ENCODE results near the gene TMEM270.
"Not testable (repeated sequence)": the region's sequence is repeated elsewhere in the genome, so short reads cannot be mapped to it uniquely, and the experiment has no call there.

TMEM270 gene

GRCh38 chr7:73864981-73865711, 4.2 kb downstream of the TMEM270 start:
- no peak for DNase-seq

DNA sequence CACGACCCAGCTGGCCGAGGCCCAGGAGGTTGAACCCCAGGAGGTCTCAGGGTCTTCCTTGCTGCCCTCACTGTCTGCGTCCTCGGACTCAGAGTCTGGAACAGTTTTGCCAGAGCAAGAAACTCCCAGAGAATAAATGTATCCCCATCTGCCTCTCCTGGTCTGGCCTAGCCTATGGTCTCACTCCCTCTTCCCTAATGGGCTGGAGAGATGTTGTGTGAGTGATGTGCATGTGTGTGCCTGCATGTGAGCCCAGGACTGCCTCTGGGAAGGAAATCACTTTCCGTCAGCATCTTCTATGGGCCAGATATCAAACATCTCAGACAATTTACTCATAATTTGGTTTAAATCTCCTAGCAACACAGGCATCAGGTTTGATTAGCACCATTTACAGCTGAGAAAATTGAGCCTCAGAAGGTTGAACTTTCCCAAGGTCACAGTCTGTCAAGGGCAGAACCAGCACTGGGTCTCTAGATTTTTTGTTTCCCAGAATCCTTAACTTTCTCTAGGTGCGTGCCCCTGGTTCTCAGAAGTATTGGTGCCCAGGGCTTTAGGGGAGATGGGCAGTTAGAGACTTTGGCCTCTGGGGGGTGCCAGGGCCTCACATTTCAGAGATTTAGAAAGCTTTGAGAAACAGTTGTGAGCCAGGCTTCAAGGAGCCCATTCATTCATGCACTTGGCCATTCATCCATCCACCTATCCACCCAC, 4.9 kb downstream of the TMEM270 start:
- DNase-seq: no peak

DNA sequence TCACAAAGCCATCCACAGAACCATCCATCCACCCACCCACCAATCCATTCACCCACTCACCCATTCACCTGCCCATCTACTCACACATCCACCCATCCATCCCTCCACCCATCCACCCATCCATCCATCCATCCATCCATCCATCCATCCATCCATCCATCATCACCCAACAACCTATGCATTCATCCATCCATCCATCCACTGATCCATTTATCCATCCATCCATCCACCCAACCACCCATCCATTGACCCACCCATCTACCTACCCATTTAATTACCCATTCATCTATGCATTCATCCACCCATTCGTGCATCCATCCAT, 5.4 kb downstream of the TMEM270 start:
- no peak for DNase-seq

DNA sequence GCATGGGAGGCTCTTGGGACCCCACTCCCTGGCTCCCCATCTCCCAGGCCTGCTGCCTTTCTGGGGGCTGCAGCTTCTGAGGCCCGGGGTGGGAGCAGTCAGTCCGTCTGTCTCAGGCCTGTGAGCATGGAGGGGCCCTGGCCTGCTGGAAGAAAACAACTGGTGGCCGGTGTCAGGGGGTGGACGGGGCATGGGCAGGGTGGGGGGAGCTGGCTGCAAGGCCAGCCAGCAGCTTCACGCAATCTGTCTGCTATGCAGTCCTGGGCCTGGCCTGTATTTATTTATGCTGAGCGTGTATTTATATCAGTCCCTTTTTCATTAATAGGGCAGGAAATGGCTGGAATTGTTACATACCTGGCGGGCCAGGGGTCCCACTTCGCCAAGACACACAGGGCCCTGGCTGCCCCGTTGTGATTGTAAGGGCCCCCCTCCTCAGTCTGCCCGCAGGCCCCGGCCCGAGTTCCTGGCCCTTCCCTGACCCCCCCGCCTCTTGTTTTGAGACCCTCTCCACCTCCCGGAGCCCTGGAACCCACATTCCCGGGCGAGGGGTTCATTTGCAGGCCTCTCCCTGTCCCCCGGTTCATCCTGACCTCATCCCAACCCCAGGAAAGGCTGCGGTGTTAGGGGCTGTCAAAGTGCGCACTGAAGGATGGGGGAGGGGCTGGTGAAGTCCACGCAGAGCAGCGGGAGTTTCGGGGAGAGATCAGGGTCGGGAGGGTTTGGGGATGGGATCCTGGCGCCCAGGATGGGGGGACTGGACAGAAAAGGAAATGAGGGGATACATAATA, 8.2 kb downstream of the TMEM270 start:
- no peak for DNase-seq

DNA sequence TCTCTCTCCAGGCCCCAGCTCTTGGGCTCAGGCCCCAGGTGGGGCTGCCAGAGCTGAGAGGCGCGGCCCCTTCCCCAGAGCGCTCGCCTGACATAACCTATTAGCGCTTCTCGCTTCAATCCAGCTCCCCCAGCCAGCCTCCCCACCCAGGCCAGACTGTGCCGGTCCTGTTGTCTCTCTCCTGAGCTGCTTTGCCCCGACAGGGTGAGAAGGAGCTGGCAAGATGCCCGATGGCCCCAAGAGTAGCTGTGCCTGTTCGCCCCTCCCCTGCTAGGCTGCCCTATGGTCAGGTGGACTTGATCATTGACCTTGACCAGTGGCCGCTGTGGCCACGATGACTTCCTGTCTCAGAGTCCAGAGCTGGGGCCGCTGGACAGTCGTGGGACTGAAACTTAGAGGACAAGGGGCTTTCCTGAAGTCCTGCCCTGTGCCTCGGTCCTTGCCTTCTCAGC, 9.1 kb downstream of the TMEM270 start:
- no peak for DNase-seq

DNA sequence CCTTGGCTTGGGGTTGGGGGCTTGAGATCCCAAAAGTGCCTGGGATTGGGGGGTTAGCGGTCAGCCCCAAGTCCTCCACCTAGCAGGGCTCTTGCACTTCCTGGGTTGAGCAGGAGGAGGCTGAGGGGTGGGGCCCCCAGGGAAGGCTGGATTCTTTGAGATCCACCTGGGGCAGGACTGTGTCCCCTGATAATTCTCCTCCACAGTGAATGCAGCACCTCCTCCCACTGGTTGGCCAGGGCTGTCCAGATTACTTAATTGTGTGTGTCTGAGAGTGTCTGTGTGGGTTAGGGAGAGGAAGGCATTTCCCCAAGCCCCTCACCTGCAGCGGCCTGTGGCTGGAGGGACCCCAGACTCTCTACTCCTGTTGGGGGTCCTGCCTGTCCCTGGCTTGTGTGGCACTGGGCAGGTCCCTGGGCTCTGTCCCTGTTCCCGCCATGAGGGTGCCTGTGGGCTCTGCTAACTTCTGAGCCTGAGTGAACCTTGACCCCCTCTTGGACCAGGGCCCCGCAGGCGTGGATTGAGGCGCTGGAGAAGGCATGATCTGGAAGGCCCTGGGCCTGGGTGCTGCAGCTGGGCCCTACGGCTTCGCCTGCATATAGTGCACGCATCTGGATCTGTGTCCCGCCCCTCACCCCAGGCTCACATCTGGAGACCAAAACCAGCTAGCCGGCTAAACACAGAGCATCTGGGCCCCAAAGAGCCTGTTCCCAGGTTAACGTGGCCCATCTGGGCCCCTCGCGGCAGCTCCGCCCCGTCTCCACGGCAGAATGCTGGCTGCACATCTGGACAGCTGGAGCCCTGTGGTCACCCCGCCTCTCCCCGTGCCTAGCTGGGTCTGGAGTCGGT, 10.4 kb downstream of the TMEM270 start:
- no peak for DNase-seq

DNA sequence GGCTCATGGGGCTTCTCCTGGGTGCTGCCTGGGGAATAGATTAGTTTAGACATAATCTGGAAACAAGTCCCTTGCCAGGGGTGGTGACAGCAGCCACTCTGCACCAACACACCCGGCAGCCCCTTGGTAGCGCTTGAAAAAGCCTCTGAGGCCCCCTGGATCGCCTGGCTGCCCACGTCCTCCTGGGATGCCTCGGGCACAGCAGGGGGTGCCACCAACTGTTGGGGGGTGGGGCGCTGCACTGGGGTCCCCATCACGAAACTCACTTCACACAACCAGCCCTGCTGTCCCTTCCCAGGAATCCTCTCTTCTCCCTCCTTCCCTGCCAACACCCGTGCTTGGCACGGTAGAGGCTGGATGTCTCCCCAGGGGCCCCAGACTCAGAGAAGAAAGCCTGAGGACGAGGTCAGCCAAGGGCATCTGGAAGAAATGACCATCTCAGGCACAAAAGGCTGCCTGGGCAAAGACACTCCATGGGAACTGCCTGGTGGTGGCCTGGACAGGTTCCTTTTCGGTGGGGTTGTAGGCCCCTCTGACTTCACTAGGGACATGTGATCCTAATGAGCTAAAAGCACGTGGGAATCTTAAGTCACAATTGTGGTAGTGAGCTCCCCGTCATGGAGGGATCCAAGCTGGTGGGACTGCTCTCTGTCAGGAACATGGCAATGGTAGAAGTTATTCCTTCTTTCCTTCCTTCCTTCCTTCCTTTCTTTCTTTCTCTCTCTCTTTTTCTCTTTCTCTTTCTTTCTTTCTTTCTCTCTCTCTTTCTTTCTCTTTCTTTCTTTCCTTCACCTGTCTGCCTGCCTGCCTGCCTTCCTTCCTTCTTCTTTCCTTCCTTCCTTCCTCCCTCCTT, 11.3 kb downstream of the TMEM270 start:
- DNase-seq: no peak

GRCh38 chr7:73876361-73876760, 15.4 kb downstream of the TMEM270 start:
- no peak for DNase-seq

- no peak for DNase-seq
Observed at GRCh38 chr7:73876973-73877372, 16.0 kb downstream of the TMEM270 start.

GRCh38 chr7:73879977-73880681, 19.2 kb downstream of the TMEM270 start:
- DNase-seq: no peak

DNA sequence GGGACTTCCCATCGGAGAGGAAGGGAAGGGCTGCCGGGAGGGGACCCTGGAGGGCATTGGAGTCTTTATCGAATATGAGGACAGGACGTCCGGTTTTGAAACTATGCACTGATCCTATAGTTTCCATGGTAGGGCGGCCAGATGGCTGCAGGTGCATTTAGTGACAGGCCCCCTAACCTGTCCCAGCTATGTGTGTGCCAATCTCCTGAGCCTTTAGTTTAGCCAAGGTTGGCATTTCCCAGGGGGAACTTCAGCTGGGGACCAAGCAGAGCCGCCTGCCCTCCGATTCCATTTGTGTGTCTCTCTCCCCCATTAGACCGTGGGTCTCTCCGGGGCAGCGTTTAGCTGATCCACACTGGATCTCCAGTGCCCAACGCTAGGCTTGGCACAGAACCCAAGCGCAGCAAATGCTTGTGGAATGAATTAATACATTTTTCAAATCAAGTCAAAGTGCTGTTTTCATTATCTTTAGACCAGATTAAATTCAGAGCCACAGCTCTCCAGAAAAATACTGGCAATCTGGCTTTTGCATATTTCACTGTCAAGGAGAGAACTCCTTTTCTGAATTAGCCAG, 19.9 kb downstream of the TMEM270 start:
- no peak for DNase-seq

GRCh38 chr7:73881352-73882046, 20.5 kb downstream of the TMEM270 start:
- DNase-seq: no peak

DNA sequence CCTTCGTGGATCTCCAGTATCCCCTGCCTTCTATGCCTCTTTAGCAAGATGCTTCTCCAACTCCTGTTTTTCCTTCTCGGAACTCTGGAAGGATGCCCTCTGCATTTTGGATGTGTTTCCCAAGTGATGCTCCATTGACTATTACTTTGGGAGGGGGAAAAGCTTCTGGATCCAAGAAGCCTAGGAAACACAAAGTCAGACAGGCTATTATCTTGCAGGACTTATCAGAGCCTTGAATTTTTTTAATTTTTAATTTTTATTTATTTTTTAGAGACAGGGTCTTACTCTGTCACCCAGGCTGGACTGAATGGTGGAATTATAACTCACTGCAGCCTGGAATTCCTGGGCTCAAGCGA, 21.1 kb downstream of the TMEM270 start:
- DNase-seq: no peak

- not testable (repeated sequence) for DNase-seq
Observed at GRCh38 chr7:73884867-73885422, 24.0 kb downstream of the TMEM270 start.

GRCh38 chr7:73885433-73885974, 24.5 kb downstream of the TMEM270 start:
- DNase-seq: no peak

DNA sequence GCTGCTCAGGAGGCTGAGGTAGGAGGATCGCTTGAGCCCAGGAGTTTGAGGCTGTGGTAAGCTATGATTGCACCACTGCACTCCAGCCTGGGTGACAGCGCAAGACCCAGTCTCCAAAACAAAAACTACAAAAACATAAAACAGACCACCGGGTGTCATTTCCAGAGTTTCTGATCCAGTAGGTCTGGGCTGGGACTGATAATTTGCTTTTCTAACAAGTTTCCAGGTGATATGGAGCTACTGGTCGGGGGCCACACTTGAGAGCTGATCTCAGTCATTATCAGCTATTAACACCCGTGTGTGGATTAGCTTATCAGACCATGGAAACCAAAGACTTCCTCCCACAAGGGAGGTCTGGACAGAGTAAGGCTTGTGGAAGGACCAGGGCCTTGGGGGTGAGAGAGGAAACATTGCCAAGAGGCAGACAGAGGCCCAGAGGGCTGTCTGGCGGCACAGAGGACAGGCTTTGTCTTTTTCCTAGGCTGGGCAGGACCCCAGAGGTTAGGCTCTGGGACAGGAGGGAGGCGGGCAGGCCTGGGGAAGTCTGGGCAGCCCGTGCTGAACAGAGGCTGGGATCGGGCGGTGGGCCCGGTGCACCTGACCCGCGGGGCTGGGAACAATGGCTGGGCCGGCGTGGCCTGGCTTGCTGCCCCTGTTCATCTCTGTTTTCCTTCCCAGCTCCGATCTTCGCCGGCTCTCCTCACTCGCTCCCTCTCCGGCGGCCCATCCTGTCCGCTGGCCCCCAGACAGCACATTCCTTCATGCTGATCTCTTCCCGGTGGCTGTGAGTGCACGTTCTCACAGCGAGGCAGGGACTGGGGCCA, 25.2 kb downstream of the TMEM270 start:
- DNase-seq: no peak

DNA sequence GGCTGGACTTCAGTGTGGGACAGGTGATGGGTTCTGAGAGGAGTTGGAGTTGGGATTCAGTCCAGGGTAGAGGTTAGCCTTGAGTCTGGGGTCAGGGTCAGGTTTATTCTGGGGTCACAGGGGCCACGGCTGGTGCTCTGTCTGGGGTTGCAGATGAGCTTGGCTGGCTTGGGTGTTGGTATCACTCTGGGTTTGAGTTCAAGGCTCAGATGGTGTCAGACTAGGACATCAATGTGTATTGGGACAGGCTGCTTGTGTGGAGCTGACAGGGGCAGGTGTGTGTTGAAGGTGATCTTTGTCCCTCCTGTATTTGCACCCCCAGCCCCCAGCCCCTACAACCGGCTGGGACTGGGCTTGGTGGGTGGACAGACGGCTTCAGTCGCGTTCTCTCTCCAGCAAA, 26.8 kb downstream of the TMEM270 start:
- DNase-seq: no peak

DNA sequence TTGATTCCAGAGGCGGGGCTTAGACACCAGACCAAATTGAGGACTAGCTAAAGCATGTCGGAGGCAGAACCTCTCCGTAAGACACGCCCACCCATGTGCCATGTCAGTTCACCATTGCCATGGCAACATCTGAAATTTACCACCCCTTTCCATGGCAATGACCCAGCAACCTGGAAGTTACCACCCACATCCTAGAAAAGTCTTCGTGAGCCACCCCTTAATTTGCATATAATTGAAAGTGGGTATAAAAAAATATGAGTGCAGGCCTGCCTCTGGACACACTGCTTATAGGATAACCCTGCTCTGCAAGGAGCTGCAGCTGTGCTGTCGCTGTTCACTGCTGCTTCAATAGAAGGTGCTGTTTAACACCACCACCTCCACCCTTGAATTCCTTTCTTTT, 28.0 kb downstream of the TMEM270 start:
- DNase-seq: no peak
